HG03097 (cell line): ENCODE results near the gene CACNA2D4.

ENCODE experiments used
- ATAC-seq: cut with Tn5 transposase; IDR thresholded peaks from one replicate; pipeline ENCODE4 v1.9.1; 2021; ENCODE audit not compliant: unreplicated experiment, low FRiP score

CACNA2D4 gene

DNA sequence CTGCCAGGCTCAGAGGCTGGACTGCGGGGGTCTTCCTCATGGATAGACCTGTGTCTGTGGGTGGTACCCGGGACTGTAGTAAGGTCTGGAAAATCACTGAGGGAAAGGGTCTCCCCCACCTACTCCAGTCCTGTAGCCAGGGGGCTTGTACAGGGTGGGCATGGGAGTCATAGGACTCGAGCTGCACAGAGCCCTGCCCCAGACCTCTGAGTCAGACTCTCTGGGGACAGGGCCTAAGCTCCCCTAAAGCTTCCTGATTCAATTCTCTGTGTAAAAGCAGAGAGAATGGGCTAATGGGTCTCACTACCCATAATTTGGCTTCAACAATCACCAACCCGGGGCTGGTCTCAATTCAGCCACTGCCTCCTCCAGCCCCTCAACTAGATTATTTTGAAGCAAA is 71.0 kb downstream of the CACNA2D4 start:
- no peak for ATAC-seq

GRCh38 chr12:1846421-1847405 is 71.7 kb downstream of the CACNA2D4 start:
- ATAC-seq = no peak

DNA sequence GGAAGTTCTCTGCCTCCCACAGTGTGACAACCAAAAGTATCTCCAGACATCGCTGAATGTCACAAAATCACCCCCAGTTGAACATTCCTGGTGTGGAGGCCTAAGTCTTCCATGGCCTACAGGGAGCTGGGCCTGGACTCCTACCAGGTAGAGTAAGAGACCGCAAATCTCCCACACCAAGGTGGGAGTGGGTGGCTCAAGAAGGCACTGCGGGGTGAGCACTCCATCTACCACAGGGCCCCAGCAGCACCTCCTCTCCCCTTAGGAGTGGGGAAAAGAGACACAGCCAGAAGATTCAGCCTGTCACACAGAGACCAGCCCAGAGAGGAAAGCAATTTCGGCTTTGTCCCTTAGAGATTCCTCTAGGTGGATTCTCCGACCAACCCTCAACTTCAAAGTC is 72.6 kb downstream of the CACNA2D4 start:
- no peak for ATAC-seq

GRCh38 chr12:1845427-1845826 is 73.0 kb downstream of the CACNA2D4 start:
- no peak for ATAC-seq

GRCh38 chr12:1844661-1845409 is 73.6 kb downstream of the CACNA2D4 start:
- ATAC-seq = no peak

DNA sequence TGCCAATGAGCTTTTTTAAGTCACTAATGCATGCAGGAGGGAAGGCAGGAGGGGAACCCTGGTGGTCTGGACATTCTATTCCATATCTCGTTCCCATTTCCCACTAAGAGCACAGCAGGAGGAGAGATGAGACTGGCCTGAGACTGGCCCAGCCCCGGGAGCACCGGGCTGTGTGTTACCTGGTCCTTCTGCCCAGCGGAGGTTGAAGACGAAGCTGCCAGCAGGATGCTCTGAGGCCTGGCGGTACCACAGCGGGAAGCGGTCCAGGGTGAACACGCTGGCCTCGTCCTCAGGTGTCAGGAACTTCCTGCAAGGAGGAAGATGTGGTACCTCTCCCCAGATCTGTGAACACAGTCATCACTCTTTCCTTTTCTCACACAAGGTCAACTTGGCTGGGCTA is 74.2 kb downstream of the CACNA2D4 start:
- no peak for ATAC-seq

- no peak for ATAC-seq
These were observed 74.8 kb downstream of the CACNA2D4 start for GRCh38 chr12:1843641-1844005.

GRCh38 chr12:1842905-1843640 is 75.4 kb downstream of the CACNA2D4 start:
- no peak for ATAC-seq

DNA sequence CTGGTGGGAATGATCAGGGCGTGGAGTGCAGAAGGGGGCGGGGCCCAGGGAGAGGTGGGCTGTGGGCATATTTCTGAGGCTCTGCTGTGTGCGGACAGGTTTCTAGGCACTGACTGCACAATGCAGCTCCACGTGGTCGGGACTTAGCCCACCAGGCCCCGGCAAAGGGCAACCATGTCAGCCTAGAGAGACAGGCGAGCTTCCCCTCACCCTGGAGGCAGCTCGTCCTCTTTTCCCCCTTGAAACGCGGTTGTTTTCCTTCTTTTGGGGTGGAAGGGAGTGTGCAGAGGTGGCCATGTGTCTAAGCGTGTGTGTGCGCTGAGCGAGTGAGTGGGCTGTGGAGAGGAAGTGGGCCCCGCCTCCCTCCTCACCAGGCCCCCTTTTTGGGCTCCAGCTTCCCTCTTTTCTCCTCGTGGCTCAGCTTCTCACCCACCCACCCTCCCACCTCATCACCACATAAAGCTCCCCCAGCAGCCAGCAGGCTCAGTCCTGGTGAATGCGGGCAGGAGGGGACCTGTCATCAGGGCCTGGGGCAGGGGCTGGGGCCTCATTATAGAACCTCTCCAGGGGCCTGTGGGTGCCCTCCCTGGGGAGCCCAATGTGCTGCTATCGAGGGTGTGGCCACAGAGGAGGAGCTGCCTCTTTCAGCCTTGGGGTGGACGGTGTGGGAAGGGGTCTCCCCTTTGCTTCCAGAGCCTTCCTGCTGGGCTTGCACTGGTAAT is 76.1 kb downstream of the CACNA2D4 start:
- ATAC-seq = no peak

GRCh38 chr12:1841586-1842182 is 76.8 kb downstream of the CACNA2D4 start:
- no peak for ATAC-seq

DNA sequence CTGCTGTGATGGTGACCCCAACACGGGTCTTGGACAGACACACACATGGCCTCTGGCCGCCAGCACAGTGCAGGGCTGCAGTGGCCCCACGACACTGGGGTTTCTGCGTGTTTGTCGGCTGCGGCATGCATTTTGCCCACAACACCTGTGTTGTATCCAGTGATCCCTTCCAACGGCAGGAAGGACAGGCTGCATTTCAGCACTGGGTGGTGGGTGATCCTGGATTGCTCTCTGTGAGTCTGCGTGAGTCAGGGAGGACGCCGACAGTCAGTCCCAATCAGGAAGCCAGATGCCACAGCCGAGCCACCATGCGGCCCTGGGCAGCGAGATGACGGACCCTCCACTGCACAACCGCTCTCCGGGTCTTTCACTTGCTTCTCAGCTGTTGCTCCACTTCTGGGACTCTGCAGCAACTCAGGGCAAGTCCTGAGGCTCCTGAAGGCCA is 77.4 kb downstream of the CACNA2D4 start:
- no peak for ATAC-seq

DNA sequence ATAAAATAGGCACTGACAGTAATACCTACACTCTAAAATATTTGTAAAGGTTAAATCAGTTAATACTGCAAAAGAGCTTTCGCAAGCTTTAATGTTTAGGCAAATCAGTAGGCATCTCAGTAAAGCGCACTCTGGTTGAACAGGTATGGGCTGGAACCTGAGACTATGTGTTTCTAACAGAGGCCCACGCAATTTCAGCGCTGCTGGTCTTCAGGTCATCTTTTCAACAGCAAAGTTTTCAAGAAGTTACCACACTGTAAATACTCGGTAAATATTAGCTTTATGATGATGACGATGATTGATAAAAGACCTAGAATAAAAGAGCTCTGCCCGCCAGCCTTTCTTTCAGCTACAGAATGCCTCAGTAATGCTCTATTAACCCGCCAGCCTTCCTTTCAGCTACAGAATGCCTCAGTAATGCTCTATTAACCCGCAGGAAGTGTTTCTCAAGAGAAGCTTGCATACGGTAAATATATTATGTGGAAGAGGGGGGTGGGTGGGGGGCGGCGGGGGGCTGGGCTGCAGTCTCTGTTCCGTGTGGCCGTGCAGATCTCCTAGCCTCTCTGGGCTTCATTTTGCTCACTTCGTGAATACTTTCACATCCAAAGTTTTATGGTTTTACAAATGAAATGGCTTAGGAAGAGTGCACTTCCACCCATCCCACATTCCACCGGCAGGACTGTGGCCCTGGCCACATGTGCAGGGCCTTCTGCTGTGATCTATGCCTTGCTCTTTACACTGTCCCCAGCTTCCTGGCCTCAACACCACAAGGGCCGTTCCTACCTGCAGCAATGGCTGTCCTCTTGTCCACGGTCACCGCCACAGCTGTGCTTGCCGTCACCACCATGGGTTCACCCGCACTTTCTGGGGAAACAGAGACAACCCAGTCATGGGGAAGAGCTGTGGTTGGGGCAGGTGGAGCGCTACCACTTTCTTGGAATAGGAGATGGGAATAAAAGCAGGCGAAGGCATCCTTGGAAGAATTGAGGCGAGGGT is 78.2 kb downstream of the CACNA2D4 start:
- ATAC-seq = no peak

DNA sequence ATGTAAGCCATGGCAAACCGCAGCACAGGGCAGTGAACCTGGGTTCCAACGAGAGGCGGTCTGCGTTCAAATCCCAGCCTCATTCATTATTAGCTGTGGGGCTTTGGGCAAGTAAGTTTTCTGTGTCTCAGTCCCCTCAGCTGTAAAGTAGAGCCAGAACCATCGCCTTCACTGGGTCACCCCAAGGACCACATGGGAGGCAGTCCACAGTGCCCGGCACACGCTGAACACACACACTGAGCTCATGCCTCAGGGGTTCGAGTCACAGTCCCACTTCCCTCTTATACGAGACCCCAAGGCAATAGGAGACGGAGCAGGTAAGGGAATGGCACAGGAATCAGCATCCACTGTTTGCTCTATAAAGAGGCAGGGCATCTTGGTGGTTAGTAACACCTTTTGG is 79.0 kb downstream of the CACNA2D4 start:
- no peak for ATAC-seq

- no peak for ATAC-seq
These were observed 79.5 kb downstream of the CACNA2D4 start for GRCh38 chr12:1838994-1839365.

DNA sequence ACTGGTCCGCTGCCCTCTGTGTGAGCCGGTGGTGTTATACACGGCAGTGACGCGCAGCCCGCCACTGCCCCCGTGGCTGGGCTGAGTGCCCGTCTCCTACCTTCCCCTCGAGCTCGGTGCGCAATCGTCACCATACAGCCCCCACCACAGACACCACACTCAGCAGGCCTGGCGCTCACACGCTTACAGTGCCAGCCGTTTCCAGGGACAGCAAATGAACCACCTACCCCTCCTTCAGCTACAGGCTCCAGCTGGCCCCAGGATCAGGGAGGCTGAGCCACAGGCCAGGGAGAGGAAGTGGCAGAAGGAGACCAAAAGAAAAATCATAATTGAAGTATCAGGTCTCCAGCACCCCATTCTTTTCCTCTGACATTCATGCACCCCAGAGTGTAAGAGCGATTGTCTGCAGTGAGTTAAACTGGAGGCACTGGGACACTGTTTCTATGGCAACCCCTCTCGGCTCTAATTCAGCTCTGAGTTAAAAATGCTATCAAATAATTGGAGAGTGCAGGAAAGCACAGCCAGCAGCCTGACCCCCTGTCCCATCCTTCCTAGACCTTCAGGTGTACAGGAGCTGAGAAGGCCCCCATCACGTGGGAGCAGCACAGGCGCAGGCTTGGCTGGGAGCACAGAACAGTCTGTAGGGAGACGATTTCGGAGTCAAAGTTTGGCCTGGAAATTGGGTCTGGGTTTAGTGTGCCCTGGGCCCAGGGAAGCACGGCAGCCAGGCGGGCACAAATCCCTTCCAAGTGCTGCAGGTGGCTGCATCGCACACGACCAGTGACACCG is 80.1 kb downstream of the CACNA2D4 start:
- ATAC-seq = no peak

DNA sequence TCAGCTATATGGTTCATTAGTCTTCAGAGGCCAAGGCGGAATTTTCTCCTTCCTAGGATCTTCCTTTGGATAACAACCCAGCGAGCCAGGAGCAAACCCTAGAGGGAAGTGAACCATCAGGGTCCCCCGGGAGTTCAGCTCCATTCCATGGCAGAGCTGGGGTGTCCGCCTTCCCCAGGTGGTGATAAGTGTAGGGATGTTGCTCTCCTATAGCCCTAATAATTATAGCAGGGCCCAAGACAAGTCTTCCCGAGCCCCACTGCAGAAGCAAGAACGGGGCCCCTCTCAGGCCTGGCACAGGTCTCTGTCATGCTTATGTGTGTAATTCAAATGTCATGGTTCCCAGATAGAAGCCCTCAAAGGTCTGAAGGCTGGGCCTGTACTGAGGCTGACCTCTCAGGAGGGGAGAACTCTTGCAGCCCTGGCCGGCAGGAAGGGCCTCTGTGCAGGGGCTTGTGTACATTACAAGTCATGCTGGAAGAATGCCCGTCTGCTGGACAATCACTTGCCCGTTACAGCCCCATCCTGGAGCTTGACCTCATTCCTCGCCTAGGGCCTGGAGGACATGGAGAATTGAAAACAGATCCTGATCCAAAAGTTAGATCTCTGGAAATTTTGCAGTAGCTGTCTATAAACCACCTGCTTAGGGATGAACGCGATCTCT is 80.8 kb downstream of the CACNA2D4 start:
- ATAC-seq = no peak

GRCh38 chr12:1836854-1837421 is 81.5 kb downstream of the CACNA2D4 start:
- no peak for ATAC-seq
